Esophagus squamous epithelium (tissue), 5 donors: ENCODE results near the gene RNF220. TPM values are rescaled to one million over a fixed set of nuclear protein-coding genes. Genes with fewer than 3 reads are reported as not detected.

Source experiments
- DNase-seq: peaks from one replicate; lab custom pipeline; 2025; lab: John Stamatoyannopoulos, UW
- H3K27ac ChIP-seq, 4 donors: fragments of 200-600 bp; sonication (generic); one replicate each; pipeline ENCODE4 v1.5.1; 2016 to 2019; ENCODE audit warnings: mild to moderate bottlenecking in 1 of 4
- H3K27me3 ChIP-seq, 4 donors: fragments of 200-600 bp; sonication (generic); 1 replicate in 3 of 4; 2 replicates in 1 of 4; pipeline versions ENCODE4 v1.5.1 to v1.6.0; 2017 to 2021; ENCODE audit warnings: antibody characterized with exemption in 1 of 4
- H3K36me3 ChIP-seq, 3 donors: fragments of 200-600 bp; sonication (generic); one replicate each; pipeline ENCODE4 v1.5.1; 2016 to 2019
- H3K4me1 ChIP-seq, 3 donors: fragments of 200-600 bp; sonication (generic); one replicate each; pipeline ENCODE4 v1.5.1; 2017 to 2019
- H3K4me3 ChIP-seq, 4 donors: fragments of 200-600 bp; sonication (generic); 1 replicate in 3 of 4; 2 replicates in 1 of 4; pipeline ENCODE4 v1.5.1; 2016 to 2019; ENCODE audit warnings: mild to moderate bottlenecking in 2 of 4, moderate library complexity in 1 of 4
- H3K9me3 ChIP-seq, 3 donors: fragments of 200-600 bp; sonication (generic); one replicate each; pipeline ENCODE4 v1.5.1; 2016 to 2019
- CTCF ChIP-seq, 6 experiments: fragments of 450-650 bp in 4 of 6; fragments of 200-600 bp in 2 of 6; sonication (generic) in 2 of 6; IDR thresholded peaks; one replicate each; pipeline ENCODE4 v1.5.1; 2016 to 2019; ENCODE audit warnings: antibody characterized with exemption in 6 of 6, mild to moderate bottlenecking in 4 of 6, moderate library complexity in 4 of 6
- POLR2A ChIP-seq, 4 donors: fragments of 450-650 bp; IDR thresholded peaks; one replicate each; pipeline ENCODE4 v1.6.1; 2017; ENCODE audit warnings: antibody characterized with exemption in 4 of 4, mild to moderate bottlenecking in 4 of 4, moderate library complexity in 3 of 4
- WGBS, 2 donors: methylation state at CpG; one replicate each; pipeline ENCODE4 v1.1.5; 2018; 5-methylcytosine and 5-hydroxymethylcytosine counted together
- intact Hi-C: fragments of 100-400 bp; cut with DNase I; formaldehyde crosslinking; loops from one replicate; pipeline ENCODE4 v1.15.0; 2022
- total RNA-seq, 4 donors: library from RNA; depleted of rRNA; stranded (reverse); fragments of >200 nt; gene quantifications; one replicate each; pipeline ENCODE4 v1.1.0, GENCODE V29; 2016
- donor health status: DM: yes; HTN: yes; CAD: no.

The RNF220 gene
- total RNA-seq, 4 donors from 2014 or later = 44.8 to 111 (median 60.3) TPM

- 76 to 82% methylated on average over 4 to 5 of the region's 6 CpGs for WGBS, 2 donors
- DNase-seq = no peak
- Histone ChIP-seq H3K4me1 (no peaks in the 10 kb centered on the region), H3K36me3 (no peaks in the 10 kb centered on the region), H3K27ac (no peak overlapping the region), H3K9me3 (no peaks in the 10 kb centered on the region), H3K4me3 (no peak overlapping the region), H3K27me3 (peaks cover 0 to 53% (median 0%) of the 10 kb centered on the region in 4 donors)
- TF ChIP-seq POLR2A (IDR thresholded peaks at IDR 0.05) (no peak), CTCF (IDR thresholded peaks at IDR 0.05) (no peak)
- intact Hi-C loops = no loop called here
Measured at GRCh38 chr1:44565833-44566232, 160.8 kb downstream of the RNF220 start.

DNA sequence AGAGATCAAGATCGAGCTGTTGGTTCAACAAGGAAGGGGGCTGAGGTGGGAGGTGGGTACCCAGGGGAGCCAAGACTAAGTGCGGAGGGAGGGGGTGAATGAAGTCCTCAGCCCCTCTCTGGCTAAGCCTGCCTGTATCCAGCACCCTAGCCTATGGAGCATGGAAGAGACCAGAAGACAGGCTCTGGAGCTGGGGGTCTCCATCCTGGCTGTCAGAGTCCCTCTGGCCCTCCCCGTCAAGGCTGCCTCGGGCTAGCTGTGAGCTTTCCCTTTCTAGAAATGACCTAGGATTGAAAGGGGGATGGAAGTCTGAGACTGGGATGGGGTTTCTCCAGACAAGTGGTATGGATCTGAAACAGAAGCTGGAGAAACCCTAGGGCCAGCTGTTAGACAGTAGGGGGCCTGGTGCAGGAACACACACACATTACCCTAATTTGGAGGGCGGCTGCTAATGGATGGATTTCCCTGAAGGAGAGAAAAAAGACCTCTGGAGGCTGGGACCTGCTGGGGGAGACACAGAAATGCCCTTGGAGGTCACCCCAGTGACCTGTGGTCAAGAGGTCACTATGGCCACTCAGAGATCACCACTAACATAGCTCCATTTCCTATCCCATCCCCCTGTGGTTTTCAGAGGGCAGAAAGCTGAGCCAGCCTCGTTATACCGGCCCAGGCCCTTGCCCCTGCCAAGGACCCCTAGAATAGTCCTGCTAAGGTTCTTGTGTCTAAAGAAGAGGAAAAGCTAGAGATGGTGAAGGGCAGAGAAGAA, 161.4 kb downstream of the RNF220 start:
- no peak overlapping the region for H3K4me3 ChIP-seq
- no peaks in the 10 kb centered on the region for H3K4me1 ChIP-seq
- no peak for TF ChIP-seq POLR2A (IDR thresholded peaks at IDR 0.05)
- TF ChIP-seq CTCF (IDR thresholded peaks at IDR 0.05) = no peak
- no peak overlapping the region for H3K27ac ChIP-seq
- peaks cover 0 to 59% (median 0%) of the 10 kb centered on the region in 4 donors for H3K27me3 ChIP-seq
- no peaks in the 10 kb centered on the region for H3K9me3 ChIP-seq
- H3K36me3 ChIP-seq = no peaks in the 10 kb centered on the region
- intact Hi-C loops = no loop called here
- no peak for DNase-seq
- WGBS, 2 donors = 78 to 81% methylated on average over 5 to 6 of the region's 7 CpGs

DNA sequence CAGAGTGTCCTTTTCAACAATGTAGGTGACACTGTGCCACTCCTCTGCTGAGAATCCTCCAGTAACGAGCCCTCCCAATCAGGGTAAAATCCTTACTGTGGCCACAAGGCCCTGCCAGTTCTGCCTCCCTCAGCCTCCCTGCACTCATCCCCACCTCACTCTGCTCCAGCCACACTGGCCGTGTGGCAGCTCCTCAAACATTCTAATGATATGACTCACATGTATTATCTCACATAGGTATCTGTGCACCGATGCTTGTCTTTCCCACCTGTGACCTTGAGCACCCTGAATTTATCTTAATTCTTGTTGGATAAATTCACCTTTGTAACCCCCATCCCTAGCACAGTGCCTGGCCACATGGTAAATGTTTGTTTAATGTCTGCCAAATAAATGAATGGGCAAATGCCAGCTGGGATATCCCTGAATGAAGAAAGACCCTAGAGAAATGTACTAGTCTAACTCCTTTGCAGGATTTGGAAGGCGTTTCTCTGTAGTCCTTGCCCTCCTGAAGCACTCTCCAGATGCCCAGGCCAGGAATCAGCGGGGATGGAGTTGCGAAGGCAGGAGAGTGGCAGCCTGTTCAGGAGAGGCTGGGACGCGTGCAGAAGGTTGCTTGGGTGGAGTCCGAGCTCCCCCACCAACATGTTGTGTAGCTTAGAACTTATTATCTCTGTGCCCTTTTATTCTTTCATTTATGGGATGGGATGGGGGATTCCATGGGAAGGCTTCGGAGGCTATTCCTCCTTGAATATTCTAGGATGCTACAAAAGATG, 163.3 kb downstream of the RNF220 start:
- Histone ChIP-seq H3K9me3 (no peaks in the 10 kb centered on the region), H3K27ac (no peak overlapping the region), H3K27me3 (peaks cover 0 to 47% (median 0%) of the 10 kb centered on the region in 4 donors), H3K36me3 (no peaks in the 10 kb centered on the region), H3K4me3 (no peak overlapping the region), H3K4me1 (no peaks in the 10 kb centered on the region)
- no peak for TF ChIP-seq CTCF (IDR thresholded peaks at IDR 0.05)
- TF ChIP-seq POLR2A (IDR thresholded peaks at IDR 0.05) = no peak
- no peak for DNase-seq
- intact Hi-C loops = no loop called here
- 68 to 70% methylated on average over 10 of the region's 10 CpGs for WGBS, 2 donors

DNA sequence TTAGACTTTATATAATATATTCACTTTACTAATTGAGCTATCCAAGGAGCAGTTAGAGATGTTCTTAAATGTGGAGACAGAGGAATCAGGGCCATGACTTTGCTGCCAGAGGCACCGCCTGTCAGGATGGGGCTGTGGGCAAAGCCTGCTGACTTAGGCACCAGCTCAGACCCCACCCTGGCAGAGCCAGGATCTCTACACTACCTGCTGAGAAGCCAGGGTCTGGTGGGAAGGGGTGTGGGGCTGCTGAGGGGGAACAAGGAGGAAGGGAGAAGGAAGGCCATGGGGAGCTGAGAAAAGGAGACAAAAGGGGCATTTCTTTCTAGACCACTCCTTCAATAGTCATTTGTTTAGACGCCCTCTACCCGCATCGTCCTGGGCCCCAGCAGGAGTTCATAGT, 164.4 kb downstream of the RNF220 start:
- WGBS, 2 donors = 74 to 81% methylated on average over 3 to 4 of the region's 4 CpGs

More for the DNA sequence above, 164.4 kb downstream of the RNF220 start:
- Histone ChIP-seq H3K4me1 (no peaks in the 10 kb centered on the region), H3K9me3 (no peaks in the 10 kb centered on the region), H3K27me3 (peaks cover 0 to 47% (median 0%) of the 10 kb centered on the region in 4 donors), H3K36me3 (no peaks in the 10 kb centered on the region), H3K4me3 (no peak overlapping the region), H3K27ac (no peak overlapping the region)
- intact Hi-C loops = no loop called here
- TF ChIP-seq CTCF (IDR thresholded peaks at IDR 0.05) (no peak), POLR2A (IDR thresholded peaks at IDR 0.05) (no peak)
- DNase-seq = no peak
